ENCODE results near the gene PPP2R5B.
A peak's percentile ranks its signal among the peaks of the same experiment; 100 is the strongest.

The PPP2R5B gene

GRCh38 chr11:64923944-64924909 lies at the start of gene PPP2R5B:
Gene PPP2R5B (plus strand): TSS chr11:64924689. CDS start chr11:64925735, 1,046 bp downstream.
- DNase-seq, result peak; percentile 94
- in situ Hi-C loops (cut with HindIII; ENCODE audit: low pct_ligation_motif_present, low sequenced_read_pairs), result no loop called here

GRCh38 chr11:64875369-64876228 lies 48.9 kb upstream of the PPP2R5B start:
- peak overlapping the region; percentile 97 for H3K4me3 ChIP-seq (ENCODE audit: low read depth, low read length)
- no peak for DNase-seq
- TF ChIP-seq CTCF (IDR thresholded peaks at IDR 0.05; ENCODE audit: low read depth, low read length, missing control alignments), result peak; percentile 31
- H3K27ac ChIP-seq, result no peak overlapping the region
- peaks cover 30% of the 10 kb centered on the region for H3K36me3 ChIP-seq (replicated peaks)
- in situ Hi-C loops (cut with HindIII; ENCODE audit: low pct_ligation_motif_present, low sequenced_read_pairs), result no loop called here
- H3K27me3 ChIP-seq (replicated peaks), result no peaks in the 10 kb centered on the region

More at GRCh38 chr11:64923944-64924909, at the start of gene PPP2R5B:
- peak within 1 kb of the TSS; percentile 75 for H3K4me3 ChIP-seq (ENCODE audit: low read depth, low read length)
- peaks cover 15% of the 10 kb centered on the region for H3K36me3 ChIP-seq (replicated peaks)
- no peak for TF ChIP-seq CTCF (IDR thresholded peaks at IDR 0.05; ENCODE audit: low read depth, low read length, missing control alignments)
- H3K27ac ChIP-seq, result peak within 1 kb of the TSS; percentile 78
- no peaks in the 10 kb centered on the region for H3K27me3 ChIP-seq (replicated peaks)

- Histone ChIP-seq H3K36me3 (replicated peaks) (peaks cover 23% of the 10 kb centered on the region), H3K27me3 (replicated peaks) (no peaks in the 10 kb centered on the region), H3K27ac (no peak overlapping the region), H3K4me3 (ENCODE audit: low read depth, low read length) (peak overlapping the region; percentile 97)
- no peak for DNase-seq
- in situ Hi-C loops (cut with HindIII; ENCODE audit: low pct_ligation_motif_present, low sequenced_read_pairs), result no loop called here
- no peak for TF ChIP-seq CTCF (IDR thresholded peaks at IDR 0.05; ENCODE audit: low read depth, low read length, missing control alignments)
Observed at GRCh38 chr11:64876229-64876750, 48.2 kb upstream of the PPP2R5B start.

GRCh38 chr11:64876835-64877341 lies 47.6 kb upstream of the PPP2R5B start:
- no peak for TF ChIP-seq CTCF (IDR thresholded peaks at IDR 0.05; ENCODE audit: low read depth, low read length, missing control alignments)
- H3K4me3 ChIP-seq (ENCODE audit: low read depth, low read length), result peak overlapping the region; percentile 97
- no peak overlapping the region for H3K27ac ChIP-seq
- in situ Hi-C loops (cut with HindIII; ENCODE audit: low pct_ligation_motif_present, low sequenced_read_pairs), result no loop called here
- peak; percentile 29 for DNase-seq
- H3K27me3 ChIP-seq (replicated peaks), result no peaks in the 10 kb centered on the region
- peaks cover 17% of the 10 kb centered on the region for H3K36me3 ChIP-seq (replicated peaks)

GRCh38 chr11:64877390-64878222 lies 46.9 kb upstream of the PPP2R5B start:
- in situ Hi-C loops (cut with HindIII; ENCODE audit: low pct_ligation_motif_present, low sequenced_read_pairs), result no loop called here
- Histone ChIP-seq H3K27me3 (replicated peaks) (no peaks in the 10 kb centered on the region), H3K36me3 (replicated peaks) (peaks cover 13% of the 10 kb centered on the region), H3K27ac (peak overlapping the region; percentile 7), H3K4me3 (ENCODE audit: low read depth, low read length) (peak overlapping the region; percentile 97)
- DNase-seq, result no peak
- no peak for TF ChIP-seq CTCF (IDR thresholded peaks at IDR 0.05; ENCODE audit: low read depth, low read length, missing control alignments)

Data from brain microvascular endothelial cell (primary cell).